DMS114 treated with DMSO at 0.1 percent for 48 hours (cell line): ENCODE results near the gene TRIM27.
"Not testable (repeated sequence)": the region's sequence is repeated elsewhere in the genome, so short reads cannot be mapped to it uniquely, and the experiment has no call there.

ENCODE experiments used
- DNase-seq: peaks from one replicate; lab custom pipeline; 2025; ENCODE audit not compliant: unreplicated experiment; lab: John Stamatoyannopoulos, UW

Gene TRIM27

GRCh38 chr6:28923318-28924102 lies at the start of gene TRIM27:
TRIM27 (minus strand) TSS chr6:28923985; CDS start chr6:28923632, 353 bp downstream.
- DNase-seq: peak; percentile 86

GRCh38 chr6:28970056-28970455 lies 46.3 kb upstream of the TRIM27 start:
- not testable (repeated sequence) for DNase-seq

GRCh38 chr6:28969129-28969528 lies 45.3 kb upstream of the TRIM27 start:
- no peak for DNase-seq

GRCh38 chr6:28968476-28968875 lies 44.7 kb upstream of the TRIM27 start:
- DNase-seq: no peak

GRCh38 chr6:28965706-28966105 lies 41.9 kb upstream of the TRIM27 start:
- DNase-seq: no peak

GRCh38 chr6:28960846-28961500 lies 37.2 kb upstream of the TRIM27 start:
- no peak for DNase-seq

GRCh38 chr6:28958561-28959243 lies 34.9 kb upstream of the TRIM27 start:
- DNase-seq: not testable (repeated sequence)

GRCh38 chr6:28957795-28958314 lies 34.1 kb upstream of the TRIM27 start:
- not testable (repeated sequence) for DNase-seq

GRCh38 chr6:28956331-28956730 lies 32.5 kb upstream of the TRIM27 start:
- DNase-seq: no peak

GRCh38 chr6:28953585-28954258 lies 29.9 kb upstream of the TRIM27 start:
- peak; percentile 67 for DNase-seq

- peak; percentile 73 for DNase-seq
Observed at GRCh38 chr6:28953039-28953584, 29.3 kb upstream of the TRIM27 start.

GRCh38 chr6:28949656-28950195 lies 25.9 kb upstream of the TRIM27 start:
- not testable (repeated sequence) for DNase-seq

- DNase-seq: peak; percentile 63
Observed at GRCh38 chr6:28948782-28949486, 25.1 kb upstream of the TRIM27 start.

GRCh38 chr6:28947831-28948270 lies 24.1 kb upstream of the TRIM27 start:
- no peak for DNase-seq

GRCh38 chr6:28947067-28947765 lies 23.4 kb upstream of the TRIM27 start:
- no peak for DNase-seq

GRCh38 chr6:28945349-28945748 lies 21.6 kb upstream of the TRIM27 start:
- no peak for DNase-seq

GRCh38 chr6:28944412-28944865 lies 20.7 kb upstream of the TRIM27 start:
- DNase-seq: peak; percentile 87

- peak; percentile 86 for DNase-seq
Observed at GRCh38 chr6:28943557-28944411, 20.0 kb upstream of the TRIM27 start.
